ENCODE results near the gene IBTK. TPM values are rescaled to one million over a fixed set of nuclear protein-coding genes. Genes with fewer than 3 reads are reported as not detected.
"Not testable (repeated sequence)": the region's sequence is repeated elsewhere in the genome, so short reads cannot be mapped to it uniquely, and the experiment has no call there.

IBTK gene
- total RNA-seq, 1 donor from 2014 or later, result 29.4 TPM

GRCh38 chr6:82197784-82198183, 49.8 kb downstream of the IBTK start:
- TF ChIP-seq CTCF (IDR thresholded peaks at IDR 0.05), result no peak
- peaks cover 98% of the 10 kb centered on the region for H3K36me3 ChIP-seq

DNA sequence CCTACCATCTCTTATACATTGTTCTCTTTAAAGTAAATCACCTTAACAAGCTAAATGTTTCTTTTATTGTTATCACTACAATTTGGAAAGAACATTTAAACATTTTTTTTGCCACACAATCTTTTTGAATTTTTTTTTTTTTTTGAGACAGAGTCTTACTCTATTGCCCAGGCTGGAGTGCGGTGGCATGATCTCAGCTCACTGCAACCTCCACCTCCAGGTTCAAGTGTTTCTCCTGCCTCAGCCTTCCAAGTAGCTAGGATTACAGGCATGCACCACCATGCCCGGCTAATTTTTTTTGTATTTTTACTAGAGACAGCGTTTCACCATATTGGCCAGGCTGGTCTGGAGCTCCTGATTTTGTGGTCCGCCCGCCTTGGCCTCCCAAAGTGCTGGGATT, 50.3 kb downstream of the IBTK start:
- H3K4me3 ChIP-seq; H3K4me1 ChIP-seq; intact Hi-C loops (cut with DNase I); H3K9me3 ChIP-seq; H3K27me3 ChIP-seq; ATAC-seq; DNase-seq; H3K27ac ChIP-seq: not testable (repeated sequence)
- peaks cover 98% of the 10 kb centered on the region for H3K36me3 ChIP-seq

More at GRCh38 chr6:82197784-82198183, 49.8 kb downstream of the IBTK start:
- no peaks in the 10 kb centered on the region for H3K9me3 ChIP-seq
- ATAC-seq (no peak), DNase-seq (no peak)
- no peaks in the 10 kb centered on the region for H3K4me1 ChIP-seq
- H3K4me3 ChIP-seq, result no peak overlapping the region
- H3K27me3 ChIP-seq, result no peaks in the 10 kb centered on the region
- H3K27ac ChIP-seq, result no peak overlapping the region
- intact Hi-C loops (cut with DNase I), result no loop called here

GRCh38 chr6:82196161-82196560, 51.4 kb downstream of the IBTK start:
- ATAC-seq, result no peak
- no peaks in the 10 kb centered on the region for H3K4me1 ChIP-seq
- intact Hi-C loops (cut with DNase I), result no loop called here
- TF ChIP-seq CTCF (IDR thresholded peaks at IDR 0.05), result no peak
- H3K4me3 ChIP-seq, result no peak overlapping the region
- H3K27me3 ChIP-seq, result no peaks in the 10 kb centered on the region
- DNase-seq, result no peak
- H3K27ac ChIP-seq, result no peak overlapping the region
- H3K36me3 ChIP-seq, result peaks cover 98% of the 10 kb centered on the region
- no peaks in the 10 kb centered on the region for H3K9me3 ChIP-seq

DNA sequence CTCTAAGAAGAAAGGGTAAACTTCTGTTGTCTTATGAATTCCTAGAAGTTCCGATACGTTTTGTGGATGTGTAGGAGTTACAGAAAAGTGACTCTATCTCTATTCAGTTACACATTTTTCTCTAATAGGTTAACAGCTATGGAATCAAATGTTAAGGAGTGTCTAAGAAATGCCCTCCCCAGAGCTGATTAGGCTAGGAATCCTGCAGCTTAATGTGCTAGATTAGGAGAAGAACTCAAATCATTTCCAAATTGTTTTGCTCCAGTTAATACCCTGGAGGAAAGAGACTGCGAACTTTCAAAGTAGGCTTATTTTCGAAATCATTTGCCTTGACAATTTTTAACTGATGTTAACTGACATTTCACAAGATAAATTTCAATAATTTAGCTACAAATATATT, 51.9 kb downstream of the IBTK start:
- TF ChIP-seq CTCF (IDR thresholded peaks at IDR 0.05), result no peak

DNA sequence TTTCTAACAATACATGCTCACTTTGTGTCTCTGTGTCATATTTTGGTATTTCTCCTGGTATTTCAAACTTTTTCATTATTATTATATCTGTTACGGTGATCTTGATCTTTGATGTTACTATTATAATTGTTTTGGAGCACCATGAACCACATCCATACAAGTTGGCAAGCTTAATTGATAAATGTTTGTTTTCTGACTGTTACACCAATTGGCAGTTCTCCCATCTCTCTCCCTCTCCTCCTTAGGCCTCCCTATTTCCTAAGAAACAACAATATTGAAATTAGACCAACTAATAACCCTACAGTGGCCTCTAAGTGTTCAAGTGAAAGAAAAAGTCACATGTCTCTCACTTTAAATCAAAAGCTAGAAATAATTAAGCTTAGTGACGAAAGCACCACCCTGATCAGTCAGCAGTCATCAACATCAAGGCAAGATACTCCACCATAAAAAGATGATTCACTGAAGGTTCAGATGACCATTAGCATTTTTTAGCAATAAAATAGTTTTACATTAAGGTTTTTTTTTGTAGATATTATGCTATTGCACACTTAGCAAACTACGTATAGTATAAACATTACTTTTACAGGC, 61.5 kb downstream of the IBTK start:
- Histone ChIP-seq H3K4me3 (no peak overlapping the region), H3K36me3 (peaks cover 70% of the 10 kb centered on the region), H3K9me3 (no peaks in the 10 kb centered on the region), H3K27me3 (no peaks in the 10 kb centered on the region), H3K27ac (no peak overlapping the region), H3K4me1 (no peaks in the 10 kb centered on the region)
- TF ChIP-seq CTCF (IDR thresholded peaks at IDR 0.05), result no peak
- intact Hi-C loops (cut with DNase I), result no loop called here
- ATAC-seq (no peak), DNase-seq (no peak)

More for the DNA sequence above, 51.9 kb downstream of the IBTK start:
- ATAC-seq, result no peak
- DNase-seq, result no peak
- H3K36me3 ChIP-seq, result peaks cover 98% of the 10 kb centered on the region
- no peaks in the 10 kb centered on the region for H3K27me3 ChIP-seq
- H3K9me3 ChIP-seq, result no peaks in the 10 kb centered on the region
- H3K27ac ChIP-seq, result no peak overlapping the region
- no peaks in the 10 kb centered on the region for H3K4me1 ChIP-seq
- intact Hi-C loops (cut with DNase I), result no loop called here
- H3K4me3 ChIP-seq, result no peak overlapping the region

- TF ChIP-seq CTCF (IDR thresholded peaks at IDR 0.05), result no peak
- Histone ChIP-seq H3K4me3 (no peak overlapping the region), H3K4me1 (no peaks in the 10 kb centered on the region), H3K36me3 (peaks cover 68% of the 10 kb centered on the region), H3K27ac (no peak overlapping the region), H3K27me3 (no peaks in the 10 kb centered on the region), H3K9me3 (no peaks in the 10 kb centered on the region)
- DNase-seq, result no peak
- no peak for ATAC-seq
- intact Hi-C loops (cut with DNase I), result no loop called here
Measured at GRCh38 chr6:82183642-82184282, 63.8 kb downstream of the IBTK start.

All from upper lobe of right lung (tissue), 1 donor.